NCI-H748 (cell line): ENCODE data around the gene EFEMP1.
A peak's percentile ranks its signal among the peaks of the same experiment; 100 is the strongest.
"Not testable (repeated sequence)": the region's sequence is repeated elsewhere in the genome, so short reads cannot be mapped to it uniquely, and the experiment has no call there.

Experiments
- DNase-seq: peaks from one replicate; lab custom pipeline; 2025; ENCODE audit not compliant: unreplicated experiment; lab: John Stamatoyannopoulos, UW

EFEMP1 gene

DNA sequence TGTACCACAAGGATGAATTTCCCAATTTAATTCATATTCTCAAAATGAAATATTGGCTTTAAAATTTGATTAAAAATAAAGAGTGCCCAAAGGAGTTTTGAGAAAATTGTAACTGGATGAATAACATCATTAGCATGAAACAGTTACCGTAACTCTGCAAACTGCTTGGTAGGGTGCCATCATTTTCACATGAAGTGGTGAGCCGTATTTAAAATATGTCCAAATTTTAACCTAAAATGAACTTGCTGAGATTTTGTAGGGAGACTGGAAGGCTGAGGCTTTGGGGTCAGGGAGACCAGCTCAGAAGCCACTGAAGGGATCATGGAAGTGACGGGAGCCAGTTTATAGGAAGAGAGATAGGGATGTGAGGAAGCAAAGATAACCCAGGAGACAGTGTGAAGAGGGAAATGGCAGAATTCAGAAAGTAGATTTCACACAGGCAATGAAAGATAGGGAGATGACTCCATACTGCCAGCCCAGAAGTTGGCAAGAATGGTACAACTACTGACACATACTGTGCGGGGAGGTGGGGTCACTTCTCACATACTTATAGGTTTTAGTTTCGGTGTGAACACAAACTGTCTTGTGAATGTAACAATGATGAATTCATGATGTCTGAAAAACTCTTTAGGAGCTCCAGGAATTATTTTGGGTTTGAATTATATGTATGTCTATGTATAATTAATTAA lies 53.8 kb downstream of the EFEMP1 start:
- DNase-seq: no peak

DNA sequence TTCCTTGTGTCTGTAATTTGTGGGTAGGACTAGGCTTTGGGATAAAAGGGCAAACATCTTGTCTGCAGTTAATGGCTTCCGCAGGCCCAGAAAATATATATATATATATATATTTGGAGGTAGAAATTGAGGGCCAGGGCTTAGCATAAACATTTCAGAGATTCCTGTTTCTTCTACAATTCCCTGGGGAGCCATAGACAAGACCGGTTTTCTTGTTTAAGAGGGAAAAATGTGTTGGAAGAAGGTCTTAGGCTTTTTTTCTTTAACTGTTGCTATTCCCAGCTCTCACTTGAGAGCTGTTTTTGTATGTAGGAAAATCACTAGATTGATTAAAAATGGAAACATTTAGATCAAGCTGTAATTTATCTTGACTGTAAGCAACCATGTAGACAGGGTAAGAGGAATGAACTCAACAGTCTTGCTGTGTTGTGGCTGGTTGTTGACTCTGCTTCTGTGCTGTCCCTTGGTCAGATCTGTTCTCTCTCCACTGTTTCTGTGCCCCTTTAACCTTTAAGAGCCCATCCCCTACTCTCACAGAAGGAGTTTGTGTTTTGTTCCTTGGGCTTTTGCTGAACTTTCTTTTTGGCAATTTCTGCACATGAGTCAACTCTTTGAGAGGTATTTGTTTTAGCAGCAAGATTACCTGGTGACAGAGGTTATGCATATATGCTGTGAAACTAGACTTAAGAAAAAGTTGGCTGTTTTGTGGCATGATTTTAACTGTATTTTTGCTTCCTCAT lies 58.3 kb downstream of the EFEMP1 start:
- DNase-seq: no peak

DNA sequence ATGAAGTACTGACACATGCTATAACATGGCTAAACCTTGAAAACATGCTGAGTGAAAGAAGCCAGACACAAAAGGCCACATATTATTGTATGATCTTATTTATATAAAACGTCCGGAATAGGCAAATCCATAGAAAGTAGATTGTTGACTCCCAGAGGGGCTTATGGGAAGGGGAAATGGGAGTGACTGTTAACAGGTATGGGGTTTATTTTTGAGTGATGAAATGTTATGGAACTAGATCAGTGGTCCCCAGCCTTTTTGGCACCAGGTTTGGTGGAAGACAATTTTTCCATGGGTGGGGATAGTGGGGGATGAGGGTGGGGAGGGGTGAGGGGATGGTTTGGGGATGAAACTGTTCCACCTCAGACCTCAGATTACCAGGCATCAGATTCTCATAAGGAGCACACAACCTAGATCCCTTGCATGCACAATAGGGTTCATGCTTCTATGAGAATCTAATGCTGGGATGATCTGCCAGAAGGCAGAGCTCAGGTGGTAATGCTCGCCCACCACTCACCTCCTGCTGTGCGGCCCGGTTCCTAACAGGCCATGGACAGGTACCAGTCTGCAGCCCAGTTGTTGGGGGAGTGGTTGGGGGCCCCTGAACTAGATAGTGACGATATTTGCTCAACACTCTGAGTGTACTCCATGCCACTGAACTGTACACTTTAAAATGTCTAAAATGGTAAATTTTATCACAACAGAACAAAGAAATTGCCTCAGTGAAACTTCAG lies 59.1 kb downstream of the EFEMP1 start:
- no peak for DNase-seq

DNA sequence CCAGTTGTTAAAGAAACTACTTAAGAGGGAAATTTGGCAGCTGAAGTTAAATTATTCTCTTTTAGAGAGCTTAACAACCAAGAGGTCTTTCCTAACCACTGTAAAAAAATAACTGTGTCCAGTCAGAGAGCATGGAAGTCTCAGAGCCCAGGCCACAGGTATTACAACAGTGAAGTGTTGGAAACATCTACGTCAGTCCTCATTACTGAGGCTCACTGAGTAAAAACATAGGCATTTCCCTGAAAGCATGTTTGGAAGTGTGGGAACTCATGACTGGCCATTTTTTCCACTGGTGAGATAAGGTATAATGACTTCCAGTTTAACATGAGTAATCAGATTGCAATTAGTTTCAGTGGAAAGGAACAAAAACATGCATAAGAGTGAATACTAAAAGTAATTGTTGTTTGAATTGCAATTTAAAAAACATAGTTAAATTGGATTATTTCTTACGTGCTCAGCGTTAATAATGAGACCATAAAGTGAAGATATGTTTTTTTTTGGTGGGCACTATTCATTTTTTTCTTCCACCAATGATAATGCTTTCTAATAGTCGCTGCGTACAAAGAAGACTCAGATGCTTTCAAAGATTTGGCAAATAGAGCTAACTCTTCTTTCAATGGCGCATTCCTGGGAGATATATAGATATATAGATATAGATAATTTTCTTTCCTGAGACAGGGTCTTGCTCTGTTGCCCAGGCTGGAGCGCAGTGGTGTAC lies 60.8 kb downstream of the EFEMP1 start:
- DNase-seq: no peak

DNA sequence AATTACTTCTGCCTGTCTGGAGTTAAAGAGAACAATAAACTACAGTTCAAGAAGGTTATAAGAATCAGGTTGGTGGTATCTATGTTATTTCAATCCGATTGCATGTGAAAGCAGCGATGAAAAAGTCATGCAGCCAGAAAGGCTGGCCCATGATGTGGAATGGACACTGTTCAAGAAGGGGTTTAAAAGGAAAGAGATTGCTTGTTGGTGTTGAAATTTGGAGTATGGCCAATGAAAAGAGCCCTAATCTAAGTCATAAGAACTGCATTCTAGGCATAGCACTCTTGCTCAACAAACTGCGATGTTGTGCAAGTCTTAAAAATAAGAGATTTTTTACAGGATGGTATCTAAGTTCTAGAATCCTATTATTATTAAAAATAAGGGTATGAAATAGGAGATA lies 61.3 kb downstream of the EFEMP1 start:
- DNase-seq: no peak

DNA sequence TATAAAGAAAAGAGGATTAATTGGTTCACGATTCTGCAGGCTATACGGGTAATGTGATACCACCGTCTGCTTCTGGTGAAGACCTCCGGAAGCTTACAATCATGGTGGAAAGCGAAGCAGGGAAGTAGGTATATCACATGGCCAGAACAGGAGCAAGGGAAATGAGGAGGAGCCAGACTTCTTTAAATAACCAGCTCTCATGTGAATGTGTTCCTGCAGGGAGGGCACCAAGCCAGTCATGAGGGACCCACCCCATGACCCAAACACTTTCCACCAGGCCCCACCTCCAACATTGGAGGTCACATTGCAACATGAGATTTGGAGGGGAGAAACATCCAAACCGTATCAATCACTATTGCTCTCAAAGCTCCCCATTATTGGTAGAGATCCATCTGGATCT lies 61.8 kb downstream of the EFEMP1 start:
- no peak for DNase-seq

DNA sequence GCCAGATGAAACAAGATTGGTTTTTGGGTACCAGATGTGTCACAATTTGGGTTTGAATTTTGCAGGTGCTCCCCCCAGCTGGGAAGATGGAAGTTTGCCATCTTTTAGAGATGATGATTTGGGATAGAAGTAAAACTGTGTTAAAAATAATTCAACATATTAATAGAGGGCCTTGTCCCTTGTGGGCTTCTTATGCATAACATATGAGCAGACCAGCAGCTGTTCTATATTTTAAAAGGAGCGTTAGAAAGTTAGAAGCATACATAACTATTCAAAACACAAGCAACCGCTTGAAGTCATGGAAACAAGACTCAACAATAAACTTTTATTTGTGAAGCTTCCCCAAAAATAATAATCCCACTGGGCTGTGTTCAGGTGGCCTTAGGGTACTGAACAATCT lies 62.8 kb downstream of the EFEMP1 start:
- DNase-seq: no peak

DNA sequence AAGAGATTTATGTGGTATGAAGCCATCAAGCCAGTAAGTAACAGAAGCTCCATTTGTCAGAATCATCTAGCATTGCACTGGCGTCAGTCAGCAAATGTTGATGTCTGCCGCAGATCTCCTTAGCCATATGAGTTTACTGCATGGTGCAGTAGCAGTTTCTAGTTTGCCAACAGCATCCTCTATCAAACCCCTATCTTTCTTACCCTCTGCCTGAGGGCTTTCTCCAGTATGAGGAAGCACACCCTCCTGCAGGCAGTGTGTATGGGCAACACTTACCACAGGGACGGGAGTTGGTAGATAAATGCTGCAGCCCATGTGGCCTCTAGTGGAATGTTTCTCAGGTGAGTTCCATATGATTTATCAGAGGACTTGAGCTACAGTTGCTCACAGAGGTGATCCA lies 63.7 kb downstream of the EFEMP1 start:
- no peak for DNase-seq

DNA sequence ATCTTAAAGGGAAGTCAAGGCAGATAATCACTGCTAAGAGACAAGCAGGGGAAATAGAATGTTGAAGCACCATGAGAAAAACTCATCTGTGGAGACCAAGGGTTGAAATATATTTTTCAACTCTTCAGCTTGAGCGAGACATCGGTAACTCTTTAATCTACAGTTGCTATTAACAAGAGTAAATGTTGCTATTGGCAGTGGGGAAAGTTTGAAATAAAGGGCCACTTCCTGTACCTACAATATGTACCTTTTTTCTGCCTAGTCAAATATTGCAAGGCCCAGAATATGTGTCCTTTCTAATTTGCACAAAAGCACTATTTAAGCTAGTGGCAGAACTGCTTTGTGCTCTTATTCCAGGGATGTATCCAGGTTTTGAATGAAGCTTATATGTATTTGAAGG lies 65.8 kb downstream of the EFEMP1 start:
- no peak for DNase-seq

DNA sequence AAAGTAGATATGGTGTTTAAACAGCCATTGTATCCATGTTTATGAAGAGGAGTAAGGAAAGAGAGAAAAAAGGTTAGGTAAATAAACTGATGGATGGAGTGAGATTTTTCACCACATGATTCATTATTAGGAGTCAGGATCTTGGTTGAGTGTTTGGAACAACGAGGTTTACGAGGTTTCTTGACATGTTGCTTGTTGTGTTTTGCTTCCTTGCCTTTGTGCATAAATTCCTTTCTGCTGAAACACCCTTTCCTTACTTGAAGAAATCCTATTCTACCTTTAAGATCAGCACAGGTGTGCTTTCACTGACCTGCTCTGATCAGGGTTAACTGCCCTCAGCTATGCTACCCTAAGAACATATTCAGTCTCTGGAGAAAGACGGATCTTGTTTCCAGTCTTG lies 66.6 kb downstream of the EFEMP1 start:
- no peak for DNase-seq

DNA sequence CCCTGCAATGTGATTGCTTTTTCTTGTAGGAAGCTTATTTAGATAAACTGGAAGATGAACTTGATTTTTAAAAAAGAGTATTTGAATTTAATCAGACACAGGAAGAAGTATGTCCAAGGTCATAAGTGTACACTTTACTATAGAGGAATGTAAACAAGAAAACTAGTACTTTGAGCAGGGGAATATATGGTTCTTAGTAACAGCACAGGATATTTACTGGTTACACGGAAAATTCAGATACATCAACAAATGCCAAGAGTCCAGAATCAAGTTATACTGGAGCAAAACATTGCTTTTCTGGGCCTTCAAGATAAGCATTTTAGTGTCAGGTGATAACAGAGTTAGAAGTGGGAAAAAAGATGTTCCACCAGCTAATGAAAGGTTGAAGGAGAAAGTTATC lies 75.5 kb downstream of the EFEMP1 start:
- DNase-seq: no peak

DNA sequence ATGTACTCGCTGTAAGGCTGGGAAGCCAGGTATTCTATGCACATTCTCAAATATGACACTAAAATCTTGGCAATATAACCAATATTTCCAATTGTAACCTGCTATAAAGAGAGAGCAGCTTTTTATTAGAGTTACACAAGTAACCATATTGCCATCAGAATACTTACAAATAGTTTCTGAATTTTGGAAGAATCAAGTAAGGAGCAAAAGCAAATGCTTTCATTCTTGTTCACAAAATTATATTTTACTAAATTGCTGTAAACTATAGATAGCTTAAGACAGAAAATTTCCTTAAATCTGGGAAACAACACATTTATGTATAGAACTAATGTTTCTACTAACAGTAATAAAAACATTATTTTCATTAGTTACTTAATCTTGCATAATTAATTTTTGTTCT lies 77.2 kb downstream of the EFEMP1 start:
- no peak for DNase-seq

DNA sequence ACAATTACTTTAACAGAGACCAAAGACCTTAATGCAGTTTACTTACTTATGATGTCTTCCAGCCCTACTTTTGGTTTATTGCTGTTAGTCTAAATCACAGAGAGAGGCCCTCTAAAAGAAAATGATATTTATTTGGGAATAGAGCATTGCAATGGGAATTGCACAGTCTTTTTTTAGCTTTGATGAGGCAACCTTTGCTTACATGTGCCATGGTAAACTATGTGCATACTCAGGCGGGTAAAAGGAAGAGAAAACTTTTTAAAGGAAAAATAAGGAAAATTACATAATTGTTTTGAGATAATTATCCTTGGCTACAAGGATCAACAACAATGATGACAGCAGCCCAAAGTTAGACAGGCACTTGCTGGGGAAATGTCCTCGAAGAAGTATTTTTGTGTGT lies 78.6 kb downstream of the EFEMP1 start:
- no peak for DNase-seq

DNA sequence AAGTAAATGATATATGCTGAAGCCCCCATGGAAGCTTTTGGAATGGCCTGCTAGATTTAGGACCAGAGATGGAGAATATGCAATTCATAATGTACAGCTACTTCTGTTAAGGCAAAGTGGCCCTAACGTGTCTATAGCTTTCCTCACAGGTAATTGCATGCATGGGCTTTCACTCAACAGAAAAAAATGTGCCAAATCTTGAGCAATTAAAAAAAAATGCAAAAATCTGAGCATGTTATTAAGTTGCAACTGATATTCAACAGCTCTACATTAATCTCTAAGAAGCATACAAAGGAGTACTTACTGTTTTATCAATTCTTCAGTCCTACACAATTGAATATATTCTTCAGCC lies 79.6 kb downstream of the EFEMP1 start:
- DNase-seq: no peak

DNA sequence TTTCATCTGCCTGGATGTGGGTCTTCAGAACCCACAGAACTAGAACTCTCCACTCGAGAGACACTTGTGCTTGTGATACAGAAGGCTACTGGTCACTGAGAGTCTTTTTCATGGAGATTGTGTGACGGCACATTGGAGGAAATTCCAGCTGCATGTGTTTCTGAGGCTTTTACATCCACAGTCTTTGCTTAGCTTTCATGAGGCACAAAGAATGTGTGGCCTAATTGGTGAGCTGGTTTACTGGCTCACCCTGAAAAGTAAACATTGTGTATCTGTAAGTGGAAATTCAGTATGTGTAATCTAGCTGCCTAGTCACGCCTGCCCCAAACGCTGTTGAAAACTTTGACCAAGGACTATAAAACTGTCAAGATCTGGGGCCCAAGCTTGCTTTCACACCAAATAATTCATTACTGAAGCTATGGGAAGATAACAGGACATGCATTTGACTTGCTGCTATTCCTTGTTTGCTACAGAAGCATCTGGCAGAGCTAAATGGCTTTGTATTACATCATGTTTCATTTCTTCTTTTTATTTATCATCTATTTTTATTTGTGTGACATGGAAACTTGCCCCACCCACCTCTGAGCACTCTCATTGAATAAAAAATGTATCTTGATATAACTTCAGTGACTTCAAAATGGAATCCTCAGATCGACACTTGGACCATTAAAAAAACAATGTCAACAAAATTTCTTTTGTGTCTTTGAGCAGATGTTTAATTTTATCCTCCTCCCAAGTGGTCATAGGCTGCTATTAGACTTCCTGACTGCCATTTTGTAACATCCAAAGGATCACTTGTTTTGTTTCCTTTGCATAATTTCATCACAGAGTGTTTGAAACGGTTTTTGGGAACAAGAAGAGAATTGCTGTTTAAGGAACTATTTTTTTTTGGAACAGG lies 80.2 kb downstream of the EFEMP1 start:
- peak; percentile 77 for DNase-seq

DNA sequence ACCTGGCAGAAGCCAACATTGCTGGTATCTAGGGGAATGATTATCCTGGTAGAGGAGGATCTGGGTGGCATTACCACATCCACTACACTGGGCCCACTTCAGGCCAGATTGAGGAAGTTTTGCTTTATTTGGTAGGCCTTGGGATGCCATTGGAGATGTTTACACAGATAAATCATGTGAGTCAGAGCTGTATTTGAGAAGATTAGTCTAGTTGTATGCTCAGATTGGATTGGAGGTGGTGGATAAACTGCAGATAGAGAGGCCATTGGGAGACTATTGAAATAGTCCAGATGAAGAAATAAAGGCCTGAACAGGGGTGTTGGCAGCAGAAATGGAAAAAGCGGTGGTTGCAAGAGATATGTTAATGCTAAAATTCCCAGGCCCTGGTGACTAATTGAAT lies 81.5 kb downstream of the EFEMP1 start:
- no peak for DNase-seq

DNA sequence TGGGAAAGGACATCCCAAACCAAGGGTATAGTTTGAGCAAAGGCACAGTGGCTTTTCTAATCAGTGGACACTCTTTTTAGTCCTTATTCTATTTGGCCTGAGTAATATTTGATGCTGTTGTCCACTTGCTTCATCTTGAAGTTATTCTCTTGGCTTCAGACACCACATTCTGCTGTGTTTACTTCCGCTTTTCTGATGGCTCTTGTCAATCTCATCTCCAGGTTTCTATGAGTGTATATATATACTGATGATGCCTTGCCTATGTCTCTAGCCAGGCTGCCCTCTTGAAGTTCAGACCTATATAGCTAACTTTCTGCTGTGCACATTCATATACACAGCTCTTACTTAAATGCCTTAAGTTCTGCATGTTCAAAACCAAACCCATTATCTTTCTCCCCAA lies 83.1 kb downstream of the EFEMP1 start:
- no peak for DNase-seq

DNA sequence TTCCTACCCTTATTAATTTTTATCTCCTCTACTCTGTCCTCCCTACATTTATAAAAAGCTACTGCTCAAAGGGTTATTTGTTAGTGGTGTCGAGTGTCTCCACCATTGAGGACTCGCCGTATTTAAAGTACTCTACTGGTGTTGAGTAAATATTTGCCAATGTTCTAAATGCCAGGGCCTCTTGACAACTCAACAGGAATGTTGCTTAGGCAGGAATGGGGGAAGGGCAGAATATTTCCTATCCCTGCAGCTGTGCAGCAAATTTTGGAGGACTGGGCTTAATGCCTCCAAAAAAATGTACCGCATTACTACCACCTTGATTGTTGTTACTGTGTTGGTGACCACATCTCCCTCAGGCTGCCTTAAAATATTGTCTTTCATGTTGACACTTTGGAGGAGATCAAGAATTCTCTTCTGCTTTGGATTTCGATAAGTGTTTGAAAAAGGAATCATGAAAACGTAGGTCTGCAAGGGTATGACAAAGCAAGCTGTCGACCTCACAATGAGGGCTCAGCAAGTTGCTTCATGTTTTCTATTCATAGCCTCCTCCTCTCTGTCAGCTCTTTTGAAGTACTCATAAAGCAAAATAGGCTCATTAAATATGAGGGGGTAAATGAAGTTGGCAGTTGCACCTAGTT lies 84.3 kb downstream of the EFEMP1 start:
- DNase-seq: peak; percentile 90

DNA sequence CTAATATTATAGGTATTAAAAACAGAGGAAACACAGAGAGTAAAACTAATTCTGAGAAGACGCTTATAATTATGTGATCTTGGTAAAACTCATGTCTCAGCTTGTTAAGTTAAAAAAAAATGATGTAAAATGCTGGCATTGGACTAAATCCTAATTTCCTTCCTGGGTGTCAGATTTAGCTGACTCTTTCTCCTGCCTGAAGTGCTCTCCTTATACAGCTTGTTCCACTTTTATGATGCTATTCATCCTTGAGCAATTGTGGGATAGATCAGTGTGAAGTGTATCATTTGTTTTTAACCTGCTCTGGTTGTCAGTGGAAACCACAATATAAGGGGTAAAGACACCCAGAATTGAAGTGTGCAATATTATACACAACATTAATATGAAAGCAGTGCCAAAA lies 84.9 kb downstream of the EFEMP1 start:
- no peak for DNase-seq

DNA sequence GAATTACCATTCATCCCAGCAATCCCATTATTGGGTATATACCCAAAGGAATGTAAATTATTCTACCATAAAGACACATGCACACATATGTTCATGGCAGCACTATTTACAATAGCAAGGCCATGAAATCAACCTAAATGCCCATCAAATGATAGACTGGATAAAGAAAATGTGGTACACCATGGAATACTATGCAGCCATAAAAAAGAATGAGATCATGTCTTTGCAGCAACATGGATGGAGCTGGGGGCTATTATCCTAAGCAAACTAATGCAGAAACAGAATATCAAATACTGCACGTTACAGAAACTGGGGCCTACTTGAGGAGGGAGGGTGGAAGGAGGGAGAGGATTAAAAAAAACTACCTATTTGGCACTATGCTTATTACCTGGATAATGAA lies 85.5 kb downstream of the EFEMP1 start:
- DNase-seq: not testable (repeated sequence)
